GM21447 (cell line): ENCODE results near the gene RBM34.

Experiments
- ATAC-seq: cut with Tn5 transposase; IDR thresholded peaks from one replicate; pipeline ENCODE4 v1.9.1; 2021; ENCODE audit not compliant: unreplicated experiment

The RBM34 gene

DNA sequence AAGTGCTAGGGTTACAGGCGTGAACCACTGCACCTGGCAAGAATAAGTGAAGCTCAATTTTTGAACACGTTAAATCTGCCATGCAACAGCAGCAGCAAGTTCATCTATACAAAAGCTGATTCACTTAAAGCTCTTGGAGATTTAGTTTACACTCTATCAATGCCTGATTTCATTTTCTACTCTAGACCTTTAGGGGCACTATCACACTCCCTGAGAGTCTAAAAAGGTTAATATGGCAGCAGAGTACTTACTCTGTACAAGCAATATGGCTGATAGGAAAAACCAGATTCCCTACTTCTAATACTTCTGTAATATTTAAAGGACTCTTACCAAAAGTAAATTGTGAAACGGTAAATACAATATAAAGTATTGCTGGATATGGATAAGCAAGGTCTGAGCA is 4.8 kb downstream of the RBM34 start:
- ATAC-seq, result no peak

GRCh38 chr1:235152235-235152634 is 8.8 kb downstream of the RBM34 start:
- ATAC-seq, result no peak

- no peak for ATAC-seq
Observed at GRCh38 chr1:235151033-235151432, 10.0 kb downstream of the RBM34 start.

- ATAC-seq, result no peak
Observed at GRCh38 chr1:235149824-235150223, 11.2 kb downstream of the RBM34 start.

- no peak for ATAC-seq
Observed at GRCh38 chr1:235147269-235147668, 13.8 kb downstream of the RBM34 start.

- ATAC-seq, result no peak
Observed at GRCh38 chr1:235145639-235146038, 15.4 kb downstream of the RBM34 start.

- ATAC-seq, result no peak
Observed at GRCh38 chr1:235142991-235143390, 18.1 kb downstream of the RBM34 start.

DNA sequence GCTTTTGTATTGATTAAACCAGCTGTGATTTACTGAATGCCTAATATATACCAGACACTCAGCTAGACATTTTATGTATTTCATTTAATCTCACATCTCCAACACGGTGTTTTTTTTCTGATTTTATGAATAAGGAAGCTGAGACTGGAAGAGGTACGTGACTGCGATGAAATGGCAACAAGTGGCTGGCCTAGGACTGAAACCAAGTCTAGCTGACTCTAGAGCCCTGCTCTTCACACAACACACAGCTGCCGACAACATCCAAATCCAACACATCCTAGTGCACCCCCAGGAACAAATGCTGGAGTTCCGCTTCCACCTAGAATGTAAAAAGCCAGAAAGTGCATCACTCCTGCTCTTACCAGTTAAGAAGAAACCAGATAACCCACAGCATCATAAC is 21.7 kb downstream of the RBM34 start:
- no peak for ATAC-seq

- no peak for ATAC-seq
Observed at GRCh38 chr1:235138821-235139220, 22.2 kb downstream of the RBM34 start.

- ATAC-seq, result no peak
Observed at GRCh38 chr1:235136111-235136510, 24.9 kb downstream of the RBM34 start.

DNA sequence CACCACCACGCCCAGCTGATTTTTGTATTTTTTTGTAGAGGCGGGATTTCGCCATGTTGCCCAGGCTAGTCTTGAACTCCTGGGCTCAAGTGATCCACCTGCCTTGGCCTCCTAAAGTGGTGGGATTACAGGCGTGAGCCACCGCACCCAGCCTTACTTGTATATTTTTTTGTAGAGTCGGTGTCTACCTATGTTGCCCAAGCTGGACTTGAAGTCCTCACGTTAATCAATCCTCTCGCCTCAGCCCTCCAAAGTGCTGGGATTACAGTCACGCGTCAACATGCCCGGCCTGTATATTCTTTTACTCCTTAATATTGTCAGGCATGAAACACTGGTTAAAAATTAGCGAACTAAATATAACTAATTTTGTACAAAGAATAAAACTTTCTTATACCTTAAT is 26.9 kb downstream of the RBM34 start:
- no peak for ATAC-seq

DNA sequence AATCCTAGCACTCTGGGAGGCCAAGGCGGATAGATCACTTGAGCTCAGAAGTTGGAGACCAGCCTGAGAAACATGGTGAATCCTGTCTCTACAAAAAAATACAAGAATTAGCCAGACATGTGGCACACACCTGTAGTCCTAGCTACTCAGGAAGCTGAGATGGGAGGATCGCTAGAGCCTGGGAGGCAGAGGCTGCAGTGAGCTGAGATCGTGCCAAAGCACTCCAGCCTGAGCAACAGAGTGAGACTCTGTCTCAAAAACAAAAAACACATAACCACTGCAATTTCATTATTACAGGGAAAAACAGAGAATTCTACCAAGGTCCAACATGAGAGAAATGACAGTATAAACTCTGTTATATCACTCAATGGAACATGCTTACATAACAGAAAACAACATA is 28.0 kb downstream of the RBM34 start:
- ATAC-seq, result no peak

DNA sequence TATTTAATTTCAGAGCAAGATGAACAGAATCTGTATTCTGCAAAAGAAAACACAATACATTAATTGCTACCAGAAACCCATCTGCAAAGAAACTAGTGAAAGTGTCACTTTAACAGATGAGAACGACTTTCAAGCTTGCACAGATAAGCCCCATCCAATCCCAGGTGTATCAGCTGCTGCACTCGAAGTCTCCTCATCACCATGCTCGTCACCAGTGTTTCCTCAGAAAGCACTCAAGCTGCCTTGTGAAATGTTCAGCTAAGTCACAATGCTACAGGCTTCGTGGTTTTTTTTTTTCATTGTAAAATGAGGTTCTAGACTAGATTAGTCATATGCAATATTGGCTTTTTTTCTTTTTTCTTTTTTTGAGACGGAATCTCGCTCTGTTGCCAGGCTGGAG is 29.1 kb downstream of the RBM34 start:
- no peak for ATAC-seq

DNA sequence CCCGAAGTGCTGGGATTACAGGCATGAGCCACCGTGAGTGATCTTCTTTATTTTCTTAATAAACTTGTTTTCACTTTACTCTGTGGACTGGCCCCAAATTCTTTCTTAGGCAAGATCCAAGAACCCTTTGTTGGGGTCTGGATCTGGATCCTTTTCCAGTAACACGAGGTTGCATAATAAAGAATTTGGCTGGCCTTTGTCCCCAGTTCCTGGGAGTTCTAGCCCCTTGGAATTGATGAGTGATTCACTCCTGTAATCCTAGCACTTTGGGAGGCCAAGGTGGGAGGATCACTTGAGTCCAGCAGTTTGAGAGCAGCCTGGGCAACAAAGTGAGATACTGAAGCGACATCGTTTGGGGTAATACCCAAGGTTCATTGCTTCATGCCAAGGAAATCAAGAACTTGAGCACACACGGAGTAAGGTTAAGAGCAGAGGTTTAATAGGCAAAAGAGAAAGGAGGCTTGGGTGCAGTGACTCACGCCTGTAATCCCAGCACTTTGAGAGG is 30.2 kb downstream of the RBM34 start:
- ATAC-seq, result no peak

- no peak for ATAC-seq
Observed at GRCh38 chr1:235129774-235130570, 31.1 kb downstream of the RBM34 start.

- peak; percentile 87 for ATAC-seq
Observed at GRCh38 chr1:235128456-235129328, 32.4 kb downstream of the RBM34 start, which contains the start of gene TOMM20. TSS of gene TOMM20 (minus strand) at chr1:235128837. CDS start at chr1:235128715, 122 bp downstream.

- no peak for ATAC-seq
Observed at GRCh38 chr1:235127732-235128455, 33.2 kb downstream of the RBM34 start.

DNA sequence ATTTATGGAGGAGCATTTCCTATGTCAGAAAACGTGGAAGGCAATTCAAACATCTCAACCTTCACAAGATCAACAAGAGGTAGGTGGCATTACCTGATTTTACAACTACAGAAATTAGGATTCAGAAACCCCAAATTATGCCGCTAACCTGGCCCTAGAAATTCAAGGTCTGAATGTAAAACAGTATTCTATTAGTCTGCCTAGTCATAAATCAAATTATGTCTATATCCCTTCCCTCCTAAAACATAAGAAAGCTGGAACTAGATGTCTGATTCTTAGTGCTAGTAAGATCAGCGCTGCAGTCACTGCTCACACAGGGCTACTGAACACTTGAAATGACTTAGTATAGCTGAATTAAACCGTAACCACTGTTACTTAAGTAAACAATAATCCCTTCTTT is 33.8 kb downstream of the RBM34 start:
- no peak for ATAC-seq

GRCh38 chr1:235124665-235125064 is 36.4 kb downstream of the RBM34 start:
- ATAC-seq, result no peak

DNA sequence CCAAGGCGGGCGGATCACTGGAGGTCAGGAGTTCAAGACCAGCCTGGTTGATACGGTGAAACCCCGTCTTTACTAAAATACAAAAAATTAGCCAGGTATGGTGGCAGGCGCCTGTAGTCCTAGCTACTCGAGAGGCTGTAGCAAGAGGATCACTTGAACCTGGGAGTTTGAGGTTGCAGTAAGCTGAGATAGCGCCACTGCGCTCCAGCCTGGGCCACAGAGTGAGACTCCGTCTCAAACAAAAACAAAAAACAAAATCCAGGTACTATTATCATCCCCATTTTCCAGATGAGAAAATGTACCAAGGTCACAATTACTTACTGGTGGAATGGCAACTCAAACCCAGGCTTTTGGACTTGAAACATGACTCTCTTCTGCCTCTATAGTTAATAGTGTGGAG is 36.9 kb downstream of the RBM34 start:
- no peak for ATAC-seq

- no peak for ATAC-seq
Observed at GRCh38 chr1:235122348-235122747, 38.7 kb downstream of the RBM34 start.
